HG02943 (cell line): ENCODE data around the gene WNK4.
A peak's percentile ranks its signal among the peaks of the same experiment; 100 is the strongest.

ENCODE experiments used
- ATAC-seq: cut with Tn5 transposase; IDR thresholded peaks from one replicate; pipeline ENCODE4 v1.9.1; 2021; ENCODE audit warnings: mild to moderate bottlenecking, low read depth, moderate library complexity; ENCODE audit not compliant: unreplicated experiment

WNK4 gene

DNA sequence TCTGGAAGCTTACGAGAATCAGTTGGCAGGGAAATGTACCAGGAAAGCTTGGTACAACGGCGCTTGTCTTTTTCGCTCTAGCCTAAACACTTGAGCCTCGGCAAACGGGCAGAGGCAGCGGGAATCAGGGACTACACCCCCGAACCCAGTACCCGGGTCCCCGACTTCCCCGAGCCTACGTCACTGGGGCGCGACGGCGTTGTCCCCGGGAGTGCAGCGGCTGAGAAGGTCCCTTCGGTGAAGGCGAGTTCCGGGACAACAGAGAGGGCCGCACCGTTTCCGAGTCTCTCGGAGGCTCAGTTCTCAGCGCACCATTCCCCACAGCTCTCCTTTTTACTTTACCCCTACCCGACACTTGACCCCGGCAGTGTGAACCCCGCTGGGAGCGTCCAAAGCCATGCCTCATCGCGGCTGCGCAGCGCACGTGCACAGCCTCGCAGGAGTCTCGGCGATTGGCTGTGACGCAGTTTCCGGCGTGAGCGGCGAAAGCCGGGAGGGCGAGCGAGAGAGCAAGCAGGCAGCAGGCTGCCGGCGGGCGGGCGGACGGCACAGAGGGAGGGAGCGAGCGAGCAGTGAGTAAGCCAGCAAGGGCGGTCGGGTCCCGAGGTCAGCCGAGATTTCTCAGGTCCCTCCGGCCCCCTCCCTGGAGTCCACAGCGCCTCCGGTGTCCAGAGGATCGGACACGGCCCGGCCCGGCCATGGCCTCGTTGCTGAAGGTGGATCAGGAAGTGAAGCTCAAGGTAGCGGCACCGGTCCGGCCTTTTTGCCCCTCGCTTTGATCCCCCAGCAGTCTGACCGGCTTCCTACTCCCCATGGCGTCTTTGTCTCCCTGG is 52.7 kb downstream of the WNK4 start, which contains the start of gene PSME3:
PSME3 (plus strand) TSS at position 464 of the 833 bp plus-strand sequence; CDS start at position 699, 235 bp downstream.
- ATAC-seq = peak; percentile 71

DNA sequence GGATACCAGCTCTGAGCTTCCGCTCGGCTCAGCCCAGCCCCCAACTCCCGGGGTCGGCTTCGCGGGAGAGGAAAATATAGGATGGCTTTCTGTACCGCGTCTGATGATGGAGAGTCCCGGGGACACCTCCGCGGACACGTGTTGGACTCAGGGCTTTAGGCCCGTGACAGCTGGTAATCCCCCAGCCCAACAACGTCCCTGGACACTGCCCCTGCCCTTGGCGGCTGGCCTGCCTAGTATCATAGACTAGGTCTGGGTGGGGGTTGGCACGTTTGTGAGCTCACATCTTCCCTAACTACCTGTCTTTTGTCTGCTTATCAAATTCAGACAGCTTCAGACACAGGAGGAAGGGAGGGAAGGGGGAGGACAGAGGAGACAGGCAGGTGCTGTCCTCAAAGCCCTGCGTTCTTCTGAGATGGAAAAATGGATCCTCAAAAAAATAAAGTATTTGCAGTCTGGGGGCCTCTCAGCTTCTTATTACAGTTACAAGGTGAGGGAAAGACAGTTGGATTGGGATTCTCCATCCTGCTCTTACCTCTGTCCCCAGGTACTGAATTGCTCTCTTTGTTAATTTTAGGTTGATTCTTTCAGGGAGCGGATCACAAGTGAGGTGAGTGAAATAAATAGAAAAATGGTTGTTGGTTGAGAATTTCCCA is 53.5 kb downstream of the WNK4 start:
- peak; percentile 19 for ATAC-seq

GRCh38 chr17:42835732-42836131 is 55.3 kb downstream of the WNK4 start:
- no peak for ATAC-seq

DNA sequence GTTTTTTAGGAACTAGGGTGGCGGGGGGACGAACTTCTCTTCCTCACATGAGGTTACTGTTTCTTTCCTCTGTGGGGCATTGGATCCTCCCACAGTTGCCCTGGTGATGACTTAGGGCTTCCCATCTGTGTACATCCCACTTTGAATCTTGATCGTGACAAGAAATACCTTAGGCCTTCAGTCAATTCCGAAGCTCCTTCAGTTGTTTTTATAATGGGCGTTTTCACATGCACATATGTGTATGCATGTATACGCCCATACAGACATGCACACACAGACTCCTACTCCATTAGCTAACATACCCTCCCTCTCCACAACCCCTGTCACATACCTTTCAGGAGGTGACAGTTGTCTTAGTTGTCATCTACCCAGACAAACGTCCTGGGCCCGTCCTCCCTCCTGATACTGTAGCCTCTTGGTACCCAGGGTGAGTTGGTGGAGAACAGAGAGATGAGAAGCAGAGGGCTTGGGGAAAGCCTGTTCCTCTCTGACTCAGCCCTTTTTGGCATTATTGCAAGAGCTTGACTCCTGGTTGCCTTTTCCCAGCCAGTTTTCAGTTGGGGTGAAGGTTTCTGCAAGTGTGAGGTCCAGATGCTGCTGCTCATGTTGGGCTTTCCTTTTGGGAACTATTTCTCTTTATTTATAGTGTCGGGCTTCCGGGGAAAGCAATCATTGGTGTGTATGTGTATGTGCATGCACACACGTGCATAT is 61.7 kb downstream of the WNK4 start:
- no peak for ATAC-seq

DNA sequence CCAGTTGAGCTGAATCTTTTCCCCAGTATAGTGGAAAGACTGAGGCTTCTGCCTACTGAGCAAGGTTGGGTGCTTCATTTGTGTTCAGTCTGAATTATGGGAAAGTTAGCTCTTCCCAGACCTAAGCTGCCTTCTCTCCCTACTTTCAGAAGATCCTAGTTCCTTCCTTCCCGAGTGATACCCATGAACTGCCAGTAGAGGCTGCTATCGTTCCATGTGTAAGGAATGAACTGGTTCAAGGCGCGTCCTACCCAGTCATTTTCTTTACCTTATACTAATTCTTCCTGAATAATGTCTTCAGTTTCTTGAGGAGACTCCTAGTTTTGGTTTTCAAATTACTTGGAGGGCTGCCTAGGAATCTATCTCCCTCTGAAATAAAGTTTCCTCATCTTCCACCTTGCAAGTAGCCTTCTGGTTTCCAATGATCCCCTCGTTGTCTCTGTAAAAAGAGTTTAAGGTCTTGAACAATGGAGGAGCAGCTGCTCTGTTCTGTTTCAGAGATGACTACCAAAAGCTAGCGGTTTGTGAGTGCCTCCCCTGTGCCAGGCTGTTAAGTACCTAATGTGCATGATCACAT is 63.0 kb downstream of the WNK4 start:
- ATAC-seq = no peak

DNA sequence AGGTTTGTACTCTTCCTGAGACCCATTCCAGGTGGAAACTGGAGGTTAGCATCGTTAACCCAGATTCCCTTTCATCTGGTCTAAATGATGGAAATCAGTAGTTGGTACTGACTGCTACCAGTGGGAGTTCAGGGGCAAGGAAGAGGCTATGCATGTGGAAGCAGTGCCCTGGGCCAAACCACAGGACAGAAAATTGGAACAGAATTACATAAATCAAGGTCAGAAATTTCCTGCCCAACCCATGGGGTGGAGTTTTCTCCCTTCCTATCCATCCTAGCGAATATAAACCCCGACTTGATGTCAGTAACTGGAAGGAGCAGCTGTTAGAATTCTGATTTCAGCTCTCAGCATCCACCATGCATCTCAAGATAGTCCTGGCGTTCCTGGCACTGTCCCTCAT is 63.9 kb downstream of the WNK4 start, which contains the start of gene AOC2:
AOC2 (plus strand) TSS at position 310 of the 400 bp plus-strand sequence; CDS start at position 357, 47 bp downstream.
- no peak for ATAC-seq

DNA sequence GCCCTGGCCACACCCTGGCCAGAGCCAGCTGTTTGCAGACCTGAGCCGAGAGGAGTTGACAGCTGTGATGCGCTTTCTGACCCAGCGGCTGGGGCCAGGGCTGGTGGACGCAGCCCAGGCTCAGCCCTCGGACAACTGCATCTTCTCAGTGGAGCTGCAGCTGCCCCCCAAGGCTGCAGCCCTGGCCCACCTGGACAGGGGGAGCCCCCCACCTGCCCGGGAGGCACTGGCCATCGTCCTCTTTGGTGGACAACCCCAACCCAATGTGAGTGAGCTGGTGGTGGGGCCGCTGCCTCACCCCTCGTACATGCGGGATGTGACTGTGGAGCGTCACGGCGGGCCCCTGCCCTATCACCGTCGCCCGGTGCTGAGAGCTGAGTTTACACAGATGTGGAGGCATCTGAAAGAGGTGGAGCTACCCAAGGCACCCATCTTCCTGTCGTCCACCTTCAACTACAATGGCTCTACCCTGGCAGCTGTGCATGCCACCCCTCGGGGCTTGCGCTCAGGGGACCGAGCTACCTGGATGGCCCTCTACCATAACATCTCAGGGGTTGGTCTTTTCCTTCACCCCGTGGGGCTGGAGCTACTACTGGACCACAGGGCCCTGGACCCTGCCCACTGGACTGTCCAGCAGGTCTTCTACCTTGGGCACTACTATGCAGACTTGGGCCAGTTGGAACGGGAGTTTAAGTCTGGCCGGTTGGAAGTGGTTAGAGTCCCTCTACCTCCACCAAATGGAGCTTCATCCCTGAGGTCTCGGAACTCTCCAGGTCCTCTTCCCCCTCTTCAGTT is 64.5 kb downstream of the WNK4 start:
- ATAC-seq = no peak

DNA sequence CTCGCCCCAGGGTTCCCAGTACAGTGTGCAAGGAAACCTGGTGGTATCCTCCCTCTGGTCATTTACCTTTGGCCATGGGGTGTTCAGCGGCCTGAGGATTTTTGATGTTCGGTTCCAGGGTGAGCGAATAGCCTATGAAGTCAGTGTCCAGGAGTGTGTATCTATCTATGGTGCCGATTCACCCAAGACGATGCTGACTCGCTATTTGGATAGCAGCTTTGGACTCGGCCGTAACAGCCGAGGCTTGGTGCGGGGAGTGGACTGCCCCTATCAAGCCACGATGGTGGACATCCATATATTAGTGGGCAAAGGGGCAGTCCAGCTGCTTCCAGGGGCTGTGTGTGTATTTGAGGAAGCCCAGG is 65.1 kb downstream of the WNK4 start:
- no peak for ATAC-seq

DNA sequence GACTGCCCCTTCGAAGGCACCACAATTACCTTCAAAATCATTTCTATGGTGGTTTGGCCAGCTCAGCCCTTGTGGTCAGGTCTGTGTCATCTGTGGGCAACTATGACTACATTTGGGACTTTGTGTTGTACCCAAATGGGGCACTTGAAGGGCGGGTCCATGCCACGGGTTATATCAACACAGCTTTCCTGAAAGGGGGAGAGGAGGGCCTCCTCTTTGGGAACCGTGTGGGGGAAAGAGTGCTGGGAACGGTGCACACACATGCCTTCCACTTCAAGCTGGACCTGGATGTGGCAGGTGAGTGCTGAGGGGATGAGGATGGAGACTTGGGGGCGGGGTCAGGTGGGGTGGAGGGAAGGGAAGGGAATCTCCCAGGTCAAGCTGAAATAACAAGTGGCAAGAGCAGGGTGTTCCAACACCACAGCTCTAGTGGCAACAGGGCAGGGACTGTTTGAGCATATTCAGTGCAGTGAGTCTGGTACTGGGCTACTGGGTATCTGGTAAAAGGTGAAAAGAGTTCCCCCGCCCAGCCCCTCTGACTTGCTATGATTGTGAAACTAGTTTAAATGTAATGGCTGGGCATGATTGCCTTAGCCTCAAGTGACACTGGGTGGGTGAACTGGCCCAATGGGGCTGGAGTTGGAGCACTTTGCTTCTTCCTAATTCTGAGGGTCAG is 65.6 kb downstream of the WNK4 start:
- no peak for ATAC-seq
